Measurements from ENCODE around the gene NPPC.

- TF ChIP-seq CTCF (IDR thresholded peaks at IDR 0.05) (no peak), POLR2A (IDR thresholded peaks at IDR 0.05) (no peak), POLR2AphosphoS5 (IDR thresholded peaks at IDR 0.05) (no peak)
These were observed 14.6 kb upstream of the NPPC start for GRCh38 chr2:231940795-231941194.
